Retinal pigment epithelial cell (primary cell): ENCODE measurements around the gene HNF1B.

ENCODE experiments used
- DNase-seq: peaks from one replicate; pipeline ENCODE4 v3.0.0-alpha.2; 2010; ENCODE audit warnings: low read depth
- H3K4me3 ChIP-seq: 2 replicates; pipeline ENCODE4 v1.5.1; 2011; ENCODE audit warnings: mild to moderate bottlenecking, low read length, control low read depth, moderate library complexity
- TF ChIP-seq, protein P1 (sequence below): conservative IDR thresholded peaks from 2 replicates; pipeline ENCODE4 v1.5.1; 2011; ENCODE audit warnings: low read depth, low read length, control low read depth, inconsistent platforms

HNF1B gene

DNA sequence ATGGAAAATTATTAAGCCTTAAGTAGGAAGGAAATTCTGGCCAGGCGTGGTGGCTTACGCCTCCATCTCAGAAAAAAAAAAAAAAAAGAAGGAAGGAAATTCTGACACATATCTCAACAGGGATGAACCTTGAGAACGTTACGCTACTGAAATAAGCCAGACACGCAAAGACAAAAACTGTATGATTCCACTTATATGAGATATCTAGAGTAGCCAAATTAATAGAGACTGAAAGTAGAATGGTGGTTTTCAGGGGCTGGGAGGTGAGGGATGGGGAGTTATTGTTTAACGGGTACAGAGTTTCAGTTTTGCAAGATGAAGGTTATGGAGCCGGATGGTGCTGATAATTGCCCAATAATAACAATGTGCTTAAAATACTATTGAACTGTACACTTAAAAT, 16.2 kb upstream of the HNF1B start:
- H3K4me3 ChIP-seq, result no peak overlapping the region
- no peak for DNase-seq
- TF ChIP-seq, protein P1, sequence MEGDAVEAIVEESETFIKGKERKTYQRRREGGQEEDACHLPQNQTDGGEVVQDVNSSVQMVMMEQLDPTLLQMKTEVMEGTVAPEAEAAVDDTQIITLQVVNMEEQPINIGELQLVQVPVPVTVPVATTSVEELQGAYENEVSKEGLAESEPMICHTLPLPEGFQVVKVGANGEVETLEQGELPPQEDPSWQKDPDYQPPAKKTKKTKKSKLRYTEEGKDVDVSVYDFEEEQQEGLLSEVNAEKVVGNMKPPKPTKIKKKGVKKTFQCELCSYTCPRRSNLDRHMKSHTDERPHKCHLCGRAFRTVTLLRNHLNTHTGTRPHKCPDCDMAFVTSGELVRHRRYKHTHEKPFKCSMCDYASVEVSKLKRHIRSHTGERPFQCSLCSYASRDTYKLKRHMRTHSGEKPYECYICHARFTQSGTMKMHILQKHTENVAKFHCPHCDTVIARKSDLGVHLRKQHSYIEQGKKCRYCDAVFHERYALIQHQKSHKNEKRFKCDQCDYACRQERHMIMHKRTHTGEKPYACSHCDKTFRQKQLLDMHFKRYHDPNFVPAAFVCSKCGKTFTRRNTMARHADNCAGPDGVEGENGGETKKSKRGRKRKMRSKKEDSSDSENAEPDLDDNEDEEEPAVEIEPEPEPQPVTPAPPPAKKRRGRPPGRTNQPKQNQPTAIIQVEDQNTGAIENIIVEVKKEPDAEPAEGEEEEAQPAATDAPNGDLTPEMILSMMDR, result no peak

DNA sequence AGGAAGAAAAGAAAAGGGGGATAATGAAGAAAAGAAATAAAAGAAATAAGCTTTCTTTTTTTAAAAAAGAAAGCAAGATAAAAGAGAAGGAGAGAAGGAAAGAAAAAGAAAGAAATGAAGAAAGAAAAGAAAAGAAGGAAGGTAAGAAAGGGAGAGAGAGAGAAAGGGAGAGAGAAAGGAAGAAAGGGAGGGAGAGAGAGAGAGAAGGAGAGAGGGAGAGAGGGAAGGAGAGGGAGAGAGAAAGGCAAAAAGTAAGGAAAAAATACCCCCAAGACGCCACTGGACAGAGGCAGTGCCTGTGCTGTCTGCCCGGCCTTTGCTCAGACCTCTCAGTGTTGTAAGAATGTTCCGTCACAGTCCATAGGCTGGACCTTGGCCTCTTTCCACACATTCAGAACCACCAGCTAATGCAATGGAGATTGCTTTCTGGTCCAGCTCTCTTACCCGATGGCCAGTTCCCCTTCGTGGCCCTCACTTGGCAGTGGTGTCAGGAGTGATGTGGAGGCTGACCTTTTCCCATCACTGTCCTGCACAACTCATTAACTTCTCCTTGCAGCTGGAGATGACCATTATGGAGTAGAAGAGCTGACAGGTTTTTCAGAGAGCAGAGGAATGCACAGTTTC, 14.3 kb upstream of the HNF1B start:
- H3K4me3 ChIP-seq, result no peak overlapping the region
- DNase-seq, result no peak
- TF ChIP-seq, protein P1, result no peak

DNA sequence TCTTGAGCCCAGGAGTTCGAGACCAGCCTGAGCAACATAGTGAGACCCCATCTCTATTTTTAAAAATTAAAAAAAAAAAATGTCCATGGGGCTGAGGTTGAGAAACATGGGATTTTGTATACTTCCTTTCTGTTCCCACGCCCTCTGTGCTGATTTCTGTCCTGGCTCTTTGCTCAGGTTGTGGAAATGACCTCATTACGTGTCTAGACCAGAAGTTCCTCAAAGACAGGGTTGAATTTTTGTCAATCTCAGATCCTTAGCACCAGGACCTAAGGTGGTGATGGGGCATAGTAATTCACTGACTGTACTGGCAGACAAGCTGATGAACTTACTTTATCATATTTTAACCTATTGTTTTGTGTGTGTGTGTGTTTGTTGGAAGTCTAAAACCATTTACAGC, 11.2 kb upstream of the HNF1B start:
- H3K4me3 ChIP-seq, result no peak overlapping the region
- TF ChIP-seq, protein P1, result no peak
- no peak for DNase-seq

DNA sequence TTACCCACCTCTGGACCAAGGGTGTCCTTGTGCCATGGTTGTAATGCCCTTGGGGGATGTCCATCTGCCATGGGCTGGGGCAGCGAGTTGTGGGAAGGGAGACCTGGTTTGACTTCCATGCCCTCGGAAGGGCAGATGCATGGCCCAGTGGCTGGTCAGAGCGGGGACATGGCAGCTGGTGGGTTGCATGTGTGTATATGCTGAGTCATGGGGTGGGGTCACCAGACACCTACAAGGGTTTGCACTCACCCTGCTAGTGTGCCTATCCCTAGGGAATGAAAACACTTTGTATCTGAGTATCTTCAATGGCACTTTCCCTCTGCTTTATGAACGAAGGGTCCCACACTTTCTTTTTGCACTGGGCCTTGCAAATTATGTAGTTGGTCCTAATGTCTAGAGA, 10.6 kb upstream of the HNF1B start:
- DNase-seq, result no peak
- no peak overlapping the region for H3K4me3 ChIP-seq
- TF ChIP-seq, protein P1, result no peak

DNA sequence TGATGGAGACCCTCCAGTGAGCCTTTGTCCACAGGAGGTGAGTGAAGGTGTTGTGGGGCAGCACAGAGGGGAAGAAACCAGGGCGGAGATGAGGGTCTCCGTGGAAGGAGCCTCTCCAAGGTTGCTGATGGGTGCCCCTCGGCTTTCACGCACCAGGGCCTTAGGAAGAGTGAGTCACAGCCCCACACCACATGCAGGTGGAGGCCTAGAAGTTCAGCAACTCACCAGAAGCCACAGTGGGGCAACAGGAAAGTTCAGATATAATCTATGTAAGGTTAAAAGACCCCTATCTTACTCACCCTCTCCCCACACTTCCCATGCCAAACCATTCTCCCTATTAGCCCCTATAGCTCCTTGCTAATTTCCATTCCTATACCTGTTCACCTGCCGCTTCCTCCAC, 9.5 kb upstream of the HNF1B start:
- TF ChIP-seq, protein P1, result no peak
- DNase-seq, result no peak

DNA sequence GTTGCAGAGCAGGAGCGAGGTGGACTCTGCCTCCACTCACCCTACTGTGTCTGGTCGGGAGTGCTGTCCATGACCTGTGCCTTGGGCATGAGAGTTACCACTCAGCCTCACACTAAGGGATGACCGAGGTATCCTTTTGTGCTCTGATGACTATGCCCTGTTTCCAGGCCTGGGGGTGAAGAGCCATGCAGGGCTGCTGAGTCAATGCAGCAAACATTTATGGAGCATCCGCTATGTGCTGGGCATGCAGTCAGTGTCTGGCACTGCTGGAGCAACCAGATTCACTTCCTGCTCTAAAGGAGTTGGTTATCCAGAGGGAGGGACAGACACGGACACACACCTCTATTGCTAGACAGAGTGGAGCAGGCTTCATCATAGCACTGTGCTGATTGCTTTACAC, 7.6 kb upstream of the HNF1B start:
- DNase-seq, result no peak
- TF ChIP-seq, protein P1, result no peak
- no peak overlapping the region for H3K4me3 ChIP-seq

More for the DNA sequence above, 9.5 kb upstream of the HNF1B start:
- no peak overlapping the region for H3K4me3 ChIP-seq

DNA sequence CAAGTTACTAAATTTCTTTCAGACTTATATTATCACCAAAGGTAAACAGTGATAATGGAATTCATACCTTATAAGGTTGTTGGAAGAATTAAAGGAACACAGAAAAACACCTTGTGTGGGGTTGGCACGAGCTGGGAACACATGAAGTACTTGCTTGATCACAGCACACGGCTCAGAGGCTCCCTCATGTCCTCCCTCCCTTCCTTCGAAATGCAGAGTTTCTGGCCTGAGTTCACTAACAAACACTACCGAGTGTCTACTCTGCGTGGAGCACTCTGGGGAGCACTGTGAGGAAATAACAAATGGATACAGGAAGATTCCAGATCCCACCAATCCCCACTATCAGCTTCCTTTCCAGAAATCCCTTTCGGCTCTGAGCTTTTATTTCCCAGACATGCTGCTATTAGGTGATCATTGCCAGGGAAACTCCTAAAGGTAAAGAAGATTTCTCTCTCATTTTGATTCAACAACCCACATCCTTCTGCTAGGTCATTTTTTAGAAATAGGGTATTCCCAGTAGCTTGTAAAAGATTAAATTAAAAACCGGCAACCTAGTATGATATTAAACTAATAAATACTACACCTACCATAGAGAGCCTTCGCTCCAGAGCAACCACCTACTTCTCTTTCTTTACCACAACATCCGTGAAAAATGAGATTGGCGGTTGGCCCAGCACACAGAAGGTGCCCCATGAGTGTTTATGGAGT, 6.1 kb upstream of the HNF1B start:
- DNase-seq, result no peak
- TF ChIP-seq, protein P1, result no peak

More for the DNA sequence above, 6.1 kb upstream of the HNF1B start:
- no peak overlapping the region for H3K4me3 ChIP-seq
